Measurements from ENCODE around the gene ABHD15.
A peak's percentile ranks its signal among the peaks of the same experiment; 100 is the strongest.
"Not testable (repeated sequence)": the region's sequence is repeated elsewhere in the genome, so short reads cannot be mapped to it uniquely, and the experiment has no call there.

ABHD15 gene

GRCh38 chr17:29567554-29568330 lies 905 bp upstream of the ABHD15 start:
- DNase-seq, result peak; percentile 33

GRCh38 chr17:29567304-29567553 lies 392 bp upstream of the ABHD15 start:
- DNase-seq, result no peak

- no peak for DNase-seq
Observed at GRCh38 chr17:29565643-29566472, 979 bp downstream of the ABHD15 start.

GRCh38 chr17:29563816-29564215 lies 3.0 kb downstream of the ABHD15 start:
- DNase-seq, result no peak

DNA sequence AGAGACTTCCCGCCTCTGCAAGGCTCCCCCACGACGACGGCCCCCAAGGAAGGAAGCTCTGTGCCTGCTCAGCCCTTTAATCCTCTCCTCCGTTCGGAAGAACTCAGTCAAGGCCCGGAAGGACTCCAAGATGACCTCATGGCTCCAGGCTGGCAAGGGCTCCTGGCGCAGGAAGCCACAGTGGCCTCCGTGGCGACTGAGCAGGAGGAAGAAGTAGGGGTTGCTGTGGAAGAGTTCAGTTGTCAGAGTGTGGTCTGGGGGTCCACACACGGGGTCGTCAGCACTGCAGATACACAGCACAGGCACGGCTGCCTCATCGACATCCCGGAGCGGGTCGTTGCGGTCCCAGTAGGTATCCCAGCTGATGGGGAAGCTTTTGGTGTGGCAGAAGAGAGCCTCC lies 4.2 kb downstream of the ABHD15 start:
- no peak for DNase-seq

GRCh38 chr17:29561554-29562517 lies 5.0 kb downstream of the ABHD15 start:
- no peak for DNase-seq

DNA sequence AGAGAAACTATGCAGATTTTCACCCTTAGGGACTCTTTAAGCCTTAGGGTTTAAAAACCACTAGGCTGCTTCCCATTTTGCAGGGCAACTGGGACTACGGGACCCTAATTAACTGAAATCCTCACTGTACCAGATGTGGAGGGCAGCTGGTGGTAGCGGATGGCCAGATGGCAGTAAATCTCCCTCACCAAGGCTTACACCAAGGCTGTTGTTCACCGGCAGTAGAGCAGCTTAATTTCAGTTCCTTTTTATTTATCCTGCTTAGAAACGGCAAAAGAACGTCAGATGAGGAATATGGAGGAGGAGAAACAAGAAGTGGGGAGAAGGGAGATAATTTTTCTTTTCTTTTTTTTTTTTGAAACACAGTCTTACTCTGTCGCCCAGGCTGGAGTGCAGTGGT lies 6.5 kb downstream of the ABHD15 start:
- DNase-seq, result no peak

DNA sequence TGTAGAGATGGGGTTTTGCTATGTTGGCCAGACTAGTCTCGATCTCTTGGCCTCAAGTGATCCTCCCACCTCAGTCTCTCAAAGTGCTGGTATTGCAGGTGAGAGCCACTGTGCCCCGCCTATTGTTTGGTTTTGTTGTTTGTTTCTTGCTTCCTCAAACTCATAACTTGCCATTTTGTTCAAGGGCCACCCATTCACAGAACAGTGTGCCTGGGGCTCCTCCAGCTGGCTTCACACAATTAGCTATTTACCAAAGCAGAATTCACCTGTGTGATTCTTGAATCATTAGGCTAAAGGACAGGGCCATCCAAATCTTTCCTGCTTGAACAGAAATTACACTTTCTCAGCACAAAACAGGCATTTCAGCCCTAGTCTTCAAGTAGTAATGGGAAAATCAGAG lies 7.2 kb downstream of the ABHD15 start:
- DNase-seq, result no peak

DNA sequence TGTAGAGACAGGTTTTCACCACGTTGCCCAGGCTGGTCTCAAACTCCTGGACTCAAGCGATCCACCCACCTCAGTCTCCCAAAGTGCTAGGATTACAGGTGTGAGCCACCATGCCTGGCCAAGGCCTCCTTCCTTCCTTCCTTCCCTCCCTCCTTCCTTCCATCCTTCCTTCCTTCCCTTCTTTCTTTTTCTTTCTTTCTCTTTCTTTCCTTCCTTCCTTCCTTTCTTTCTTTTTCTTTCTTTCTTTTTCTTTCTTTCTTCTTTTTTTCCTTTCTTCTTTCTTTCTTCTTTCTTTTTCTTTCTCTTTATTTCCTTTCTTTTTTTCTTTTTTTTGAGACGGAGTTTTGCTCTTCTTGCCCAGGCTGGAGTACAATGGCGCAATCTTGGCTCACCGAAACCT lies 8.7 kb downstream of the ABHD15 start:
- DNase-seq, result not testable (repeated sequence)

- DNase-seq, result no peak
Observed at GRCh38 chr17:29557739-29558116, 9.1 kb downstream of the ABHD15 start.

GRCh38 chr17:29557085-29557738 lies 9.6 kb downstream of the ABHD15 start:
- no peak for DNase-seq

DNA sequence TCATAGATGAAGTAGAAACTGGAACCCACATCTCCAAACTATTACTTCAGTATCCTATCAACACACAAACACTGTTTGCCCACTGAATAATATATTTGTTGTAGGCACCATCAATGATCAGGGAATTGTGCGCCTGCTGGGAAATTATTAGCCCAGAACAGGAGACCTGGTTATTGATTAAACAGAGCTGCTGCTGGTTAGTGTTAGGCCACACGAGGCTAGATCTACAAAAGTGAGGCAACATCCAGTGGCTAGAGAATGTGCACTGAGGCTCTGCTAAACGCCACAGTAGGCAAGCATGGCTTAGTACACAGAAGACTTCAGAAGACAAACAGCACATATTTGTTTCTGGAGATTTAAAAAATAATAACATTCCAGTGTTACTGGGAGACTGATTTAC lies 11.0 kb downstream of the ABHD15 start:
- DNase-seq, result no peak

GRCh38 chr17:29549177-29549923 lies 17.5 kb downstream of the ABHD15 start:
- no peak for DNase-seq

GRCh38 chr17:29546830-29547229 lies 20.0 kb downstream of the ABHD15 start:
- no peak for DNase-seq

GRCh38 chr17:29546085-29546484 lies 20.8 kb downstream of the ABHD15 start:
- DNase-seq, result no peak

GRCh38 chr17:29544066-29544465 lies 22.8 kb downstream of the ABHD15 start:
- no peak for DNase-seq

GRCh38 chr17:29533976-29534375 lies 32.9 kb downstream of the ABHD15 start:
- no peak for DNase-seq

DNA sequence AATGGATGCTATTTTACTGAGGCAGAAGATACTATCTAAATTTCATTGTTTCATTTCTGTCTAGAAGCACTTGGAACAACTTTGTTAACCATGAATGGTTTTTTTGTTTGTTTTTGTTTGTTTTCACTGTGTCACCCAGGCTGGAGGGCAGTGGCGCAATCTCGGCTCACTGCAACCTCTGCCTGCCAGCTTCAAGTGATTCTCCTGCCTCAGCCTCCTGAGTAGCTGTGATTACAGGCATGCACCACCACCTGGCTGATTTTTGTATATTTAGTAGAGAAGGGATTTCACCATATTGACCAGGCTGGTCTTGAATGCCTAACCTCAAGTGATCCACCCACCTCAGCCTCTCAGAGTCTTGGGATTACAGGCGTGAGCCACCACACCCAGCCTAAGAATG lies 40.5 kb downstream of the ABHD15 start:
- no peak for DNase-seq

GRCh38 chr17:29524692-29525091 lies 42.1 kb downstream of the ABHD15 start:
- no peak for DNase-seq

DNA sequence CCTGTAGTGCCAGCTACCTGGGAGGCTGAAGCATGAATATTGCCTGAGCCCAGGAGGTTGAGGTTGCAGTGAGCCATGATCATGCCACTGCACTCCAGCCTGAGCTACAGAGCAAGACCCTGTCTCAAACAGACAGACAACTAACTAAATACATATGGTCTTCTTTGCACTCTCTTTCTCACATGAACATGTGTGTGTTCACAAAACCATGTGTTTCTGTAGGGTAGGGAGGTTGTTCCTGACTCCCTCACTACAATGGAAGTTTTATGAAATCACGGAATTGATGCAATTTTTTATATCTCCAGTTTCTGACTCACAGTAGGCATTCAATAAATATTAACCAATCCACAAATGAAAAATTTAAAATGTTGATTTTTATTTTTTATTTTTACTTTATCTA lies 48.5 kb downstream of the ABHD15 start:
- DNase-seq, result no peak

- no peak for DNase-seq
Observed at GRCh38 chr17:29514792-29515191, 52.0 kb downstream of the ABHD15 start.

GRCh38 chr17:29510953-29511352 lies 55.9 kb downstream of the ABHD15 start:
- no peak for DNase-seq

Measured in T1000 (cell line).